ENCODE measurements around the gene ATP5F1B.

ATP5F1B gene

GRCh38 chr12:56599041-56599440 is 46.7 kb downstream of the ATP5F1B start:
- no peak for TF ChIP-seq TAF1 (IDR thresholded peaks at IDR 0.05; ENCODE audit: borderline replicate concordance, insufficient read depth, low read length)
- TF ChIP-seq POLR2AphosphoS5 (IDR thresholded peaks at IDR 0.05; ENCODE audit: low read depth, low read length), result no peak
- no peak for TF ChIP-seq FOXP2 (optimal IDR thresholded peaks at IDR 0.05; ENCODE audit: borderline replicate concordance, extremely low read depth, extremely low read length, insufficient read depth)
- no peak for TF ChIP-seq REST (IDR thresholded peaks at IDR 0.05; ENCODE audit: insufficient read depth in 1 of 2, low read depth in 2 of 2, low read length in 2 of 2)
- TF ChIP-seq SIN3A (IDR thresholded peaks at IDR 0.05; ENCODE audit: borderline replicate concordance, insufficient read depth, low read length), result no peak

- TF ChIP-seq SIN3A (IDR thresholded peaks at IDR 0.05; ENCODE audit: borderline replicate concordance, insufficient read depth, low read length) (no peak), FOXP2 (optimal IDR thresholded peaks at IDR 0.05; ENCODE audit: borderline replicate concordance, extremely low read depth, extremely low read length, insufficient read depth) (no peak)
These were observed 49.0 kb downstream of the ATP5F1B start for GRCh38 chr12:56596815-56597214.

GRCh38 chr12:56593909-56594621 is 51.7 kb downstream of the ATP5F1B start:
- TF ChIP-seq TAF1 (IDR thresholded peaks at IDR 0.05; ENCODE audit: borderline replicate concordance, insufficient read depth, low read length), result no peak
- no peak for TF ChIP-seq POLR2AphosphoS5 (IDR thresholded peaks at IDR 0.05; ENCODE audit: low read depth, low read length)
- TF ChIP-seq SIN3A (IDR thresholded peaks at IDR 0.05; ENCODE audit: borderline replicate concordance, insufficient read depth, low read length), result no peak
- TF ChIP-seq REST (IDR thresholded peaks at IDR 0.05; ENCODE audit: insufficient read depth in 1 of 2, low read depth in 2 of 2, low read length in 2 of 2), result no peak

- TF ChIP-seq REST (IDR thresholded peaks at IDR 0.05; ENCODE audit: insufficient read depth in 1 of 2, low read depth in 2 of 2, low read length in 2 of 2) (no peak), SIN3A (IDR thresholded peaks at IDR 0.05; ENCODE audit: borderline replicate concordance, insufficient read depth, low read length) (no peak), POLR2AphosphoS5 (IDR thresholded peaks at IDR 0.05; ENCODE audit: low read depth, low read length) (no peak), FOXP2 (optimal IDR thresholded peaks at IDR 0.05; ENCODE audit: borderline replicate concordance, extremely low read depth, extremely low read length, insufficient read depth) (no peak), TAF1 (IDR thresholded peaks at IDR 0.05; ENCODE audit: borderline replicate concordance, insufficient read depth, low read length) (no peak)
These were observed 53.8 kb downstream of the ATP5F1B start for GRCh38 chr12:56591961-56592360.

GRCh38 chr12:56591126-56591525 is 54.7 kb downstream of the ATP5F1B start:
- TF ChIP-seq REST (IDR thresholded peaks at IDR 0.05; ENCODE audit: insufficient read depth in 1 of 2, low read depth in 2 of 2, low read length in 2 of 2) (no peak), POLR2AphosphoS5 (IDR thresholded peaks at IDR 0.05; ENCODE audit: low read depth, low read length) (no peak)
